GM12872 (cell line): ENCODE results near the gene CHRDL2.

Experiments
- CTCF ChIP-seq: IDR thresholded peaks from 3 replicates; pipeline ENCODE4 v1.5.1; 2011; ENCODE audit warnings: low read depth, mild to moderate bottlenecking, low read length, moderate library complexity; ENCODE audit not compliant: insufficient read depth

Gene CHRDL2

GRCh38 chr11:74675761-74676160 is 55.5 kb downstream of the CHRDL2 start:
- no peak for TF ChIP-seq CTCF

GRCh38 chr11:74673693-74674360 is 57.4 kb downstream of the CHRDL2 start:
- TF ChIP-seq CTCF, result no peak

DNA sequence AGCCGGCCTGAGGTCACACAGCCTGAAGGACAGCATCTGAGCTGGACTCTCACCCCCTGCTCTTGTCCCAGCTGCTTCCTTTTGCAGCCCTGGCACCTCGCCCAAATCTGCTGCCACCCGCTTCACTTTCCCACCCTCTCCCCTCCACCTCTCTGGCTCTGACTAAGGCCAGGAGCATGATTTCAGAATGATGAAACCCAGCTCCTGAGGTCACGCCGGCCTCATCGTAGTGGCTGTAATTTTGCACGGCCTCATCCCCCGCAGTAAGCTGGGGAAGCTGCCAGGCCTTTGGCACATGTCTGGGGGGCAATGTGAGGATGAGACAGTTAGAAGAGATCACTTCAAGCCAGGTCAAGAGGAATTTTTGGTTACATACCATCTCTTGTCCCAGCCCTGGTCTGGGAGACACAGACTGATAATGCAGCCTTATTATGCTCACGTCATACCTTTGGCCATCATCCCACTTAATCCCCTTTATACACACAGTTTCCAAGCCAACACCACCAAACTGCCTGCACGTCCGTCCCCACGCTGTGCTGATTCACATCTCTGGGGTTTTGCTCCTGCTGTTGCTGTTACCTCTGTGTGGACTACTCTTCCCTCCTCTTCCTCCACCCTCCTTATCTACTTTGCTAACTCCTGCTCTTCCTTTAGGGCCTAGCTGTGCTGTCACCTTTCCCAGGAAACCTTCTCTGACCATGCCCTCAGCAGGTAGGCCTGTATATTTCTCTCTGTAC is 58.1 kb downstream of the CHRDL2 start:
- TF ChIP-seq CTCF, result no peak

GRCh38 chr11:74672332-74672955 is 58.8 kb downstream of the CHRDL2 start:
- TF ChIP-seq CTCF, result no peak

- TF ChIP-seq CTCF, result no peak
Observed at GRCh38 chr11:74671520-74672196, 59.6 kb downstream of the CHRDL2 start.

- no peak for TF ChIP-seq CTCF
Observed at GRCh38 chr11:74670171-74670570, 61.1 kb downstream of the CHRDL2 start.
